Suppressor macrophage treated with lipopolysaccharide for 4 hours (primary cell): ENCODE measurements around the gene TMEM50A.
"Not testable (repeated sequence)": the region's sequence is repeated elsewhere in the genome, so short reads cannot be mapped to it uniquely, and the experiment has no call there.

ENCODE experiments used
- DNase-seq: peaks from one replicate; pipeline ENCODE4 v3.0.0-alpha.2; 2020

The TMEM50A gene

GRCh38 chr1:25338188-25338981 is at the start of gene TMEM50A:
TMEM50A (plus strand) TSS chr1:25338334; CDS start chr1:25340487, 2,153 bp downstream.
- peak; percentile 91 for DNase-seq

GRCh38 chr1:25288573-25289101 is 49.5 kb upstream of the TMEM50A start:
- not testable (repeated sequence) for DNase-seq

GRCh38 chr1:25290043-25290442 is 48.1 kb upstream of the TMEM50A start:
- DNase-seq = not testable (repeated sequence)

- DNase-seq = peak; percentile 19
Observed at GRCh38 chr1:25293426-25293825, 44.7 kb upstream of the TMEM50A start.

- not testable (repeated sequence) for DNase-seq
Observed at GRCh38 chr1:25294889-25295826, 43.0 kb upstream of the TMEM50A start.

- DNase-seq = not testable (repeated sequence)
Observed at GRCh38 chr1:25296501-25296900, 41.6 kb upstream of the TMEM50A start.

- not testable (repeated sequence) for DNase-seq
Observed at GRCh38 chr1:25300729-25301128, 37.4 kb upstream of the TMEM50A start.

GRCh38 chr1:25302330-25302729 is 35.8 kb upstream of the TMEM50A start:
- not testable (repeated sequence) for DNase-seq

GRCh38 chr1:25304936-25305335 is 33.2 kb upstream of the TMEM50A start:
- DNase-seq = not testable (repeated sequence)

GRCh38 chr1:25308168-25308567 is 30.0 kb upstream of the TMEM50A start:
- not testable (repeated sequence) for DNase-seq

GRCh38 chr1:25309085-25309484 is 29.0 kb upstream of the TMEM50A start:
- DNase-seq = peak; percentile 95

- peak; percentile 20 for DNase-seq
Observed at GRCh38 chr1:25309486-25309885, 28.6 kb upstream of the TMEM50A start.

GRCh38 chr1:25312806-25313470 is 25.2 kb upstream of the TMEM50A start:
- DNase-seq = peak; percentile 21

GRCh38 chr1:25320314-25320938 is 17.7 kb upstream of the TMEM50A start:
- DNase-seq = not testable (repeated sequence)

GRCh38 chr1:25322127-25322526 is 16.0 kb upstream of the TMEM50A start:
- not testable (repeated sequence) for DNase-seq

- not testable (repeated sequence) for DNase-seq
Observed at GRCh38 chr1:25324407-25324806, 13.7 kb upstream of the TMEM50A start.

GRCh38 chr1:25327864-25328790 is 10.0 kb upstream of the TMEM50A start:
- not testable (repeated sequence) for DNase-seq

GRCh38 chr1:25328791-25329185 is 9.3 kb upstream of the TMEM50A start:
- DNase-seq = not testable (repeated sequence)

GRCh38 chr1:25329336-25329735 is 8.8 kb upstream of the TMEM50A start:
- DNase-seq = not testable (repeated sequence)

GRCh38 chr1:25329950-25330349 is 8.2 kb upstream of the TMEM50A start:
- DNase-seq = peak; percentile 66

- not testable (repeated sequence) for DNase-seq
Observed at GRCh38 chr1:25336922-25337354, 1.2 kb upstream of the TMEM50A start.
